GM19238 (cell line): Measurements from ENCODE around the gene KRTAP10-9.
"Not testable (repeated sequence)": the region's sequence is repeated elsewhere in the genome, so short reads cannot be mapped to it uniquely, and the experiment has no call there.

ENCODE experiments used
- DNase-seq: peaks from one replicate; pipeline ENCODE4 v3.0.0; 2011; ENCODE audit warnings: low spot score; ENCODE audit not compliant: insufficient read length

KRTAP10-9 gene

DNA sequence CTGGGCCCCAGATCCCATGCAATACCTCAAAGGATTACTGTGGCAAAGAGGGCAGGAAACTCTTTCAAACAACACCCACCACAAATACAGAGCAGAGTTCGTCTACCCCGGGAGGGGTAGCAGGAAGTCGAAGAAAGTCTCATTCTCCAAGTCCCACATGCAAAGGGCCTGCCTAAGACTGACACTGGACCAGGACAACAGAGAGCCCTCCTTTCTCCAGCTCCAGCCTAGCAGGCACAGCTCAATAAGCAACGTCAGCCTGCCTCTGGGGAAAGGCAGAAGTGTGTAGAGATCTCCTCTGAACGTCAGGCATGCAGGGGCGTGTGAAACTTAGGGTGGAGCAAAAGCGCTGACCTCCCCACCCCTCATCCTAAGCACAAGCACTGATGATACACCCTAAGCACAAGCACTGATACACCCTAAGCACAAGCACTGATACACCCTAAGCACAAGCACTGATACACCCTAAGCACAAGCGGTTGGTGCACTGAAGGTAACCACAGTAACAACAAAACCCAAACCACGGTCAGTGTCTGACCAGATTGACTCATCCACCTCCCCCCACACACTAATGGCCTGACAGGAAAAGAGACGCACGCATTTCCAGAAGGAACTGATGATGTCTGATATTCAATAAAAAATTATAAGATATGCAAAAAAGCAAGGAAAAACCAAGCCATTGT lies 32.2 kb downstream of the KRTAP10-9 start:
- no peak for DNase-seq

- DNase-seq = not testable (repeated sequence)
These were observed 34.7 kb downstream of the KRTAP10-9 start for GRCh38 chr21:44661567-44661966.

- no peak for DNase-seq
These were observed 37.8 kb downstream of the KRTAP10-9 start for GRCh38 chr21:44664691-44665090.

- no peak for DNase-seq
These were observed 39.8 kb downstream of the KRTAP10-9 start, which contains the start of gene KRTAP12-2 for GRCh38 chr21:44666401-44667320. Gene KRTAP12-2, minus strand, starts transcription at chr21:44666927. Its CDS starts 41 bp downstream, at chr21:44666886.

DNA sequence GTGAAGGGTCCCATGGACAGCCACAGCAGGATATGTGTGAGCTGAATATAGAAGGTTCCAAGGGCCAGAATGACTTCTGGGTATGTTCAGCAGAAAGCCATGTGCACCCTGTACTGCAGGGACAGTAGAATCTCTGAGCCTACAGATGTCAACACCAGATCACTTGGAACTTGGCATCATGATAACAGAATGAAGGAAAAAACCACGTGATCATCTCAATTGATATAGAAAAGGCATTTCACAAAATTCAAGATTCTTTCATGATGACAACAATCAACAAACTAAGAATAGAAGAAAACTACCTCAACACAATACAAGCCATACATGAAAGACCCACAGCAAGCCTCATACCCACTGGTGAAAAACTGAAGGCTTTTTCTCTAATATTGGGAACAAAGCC lies 40.7 kb downstream of the KRTAP10-9 start:
- DNase-seq = no peak

GRCh38 chr21:44670642-44671432 lies 43.9 kb downstream of the KRTAP10-9 start:
- no peak for DNase-seq

GRCh38 chr21:44671911-44672310 lies 45.0 kb downstream of the KRTAP10-9 start:
- DNase-seq = no peak

GRCh38 chr21:44677881-44678280 lies 51.0 kb downstream of the KRTAP10-9 start:
- DNase-seq = no peak
